Measurements from ENCODE around the gene SP100. TPM values are rescaled to one million over a fixed set of nuclear protein-coding genes. Genes with fewer than 3 reads are reported as not detected.
"Not testable (repeated sequence)": the region's sequence is repeated elsewhere in the genome, so short reads cannot be mapped to it uniquely, and the experiment has no call there.

Gene SP100
- total RNA-seq, 1 donor, result 137 TPM

GRCh38 chr2:230394301-230394700 lies 21.7 kb upstream of the SP100 start:
- H2AFZ ChIP-seq (ENCODE audit: low read length), result no peak overlapping the region
- no peak overlapping the region for H3K27ac ChIP-seq (ENCODE audit: low read depth, low read length)
- peaks cover 24% of the 10 kb centered on the region for H3K36me3 ChIP-seq (ENCODE audit: insufficient read depth, low read length)
- no peak for DNase-seq (ENCODE audit: insufficient read length, low spot score, missing footprints)
- no peaks in the 10 kb centered on the region for H3K79me2 ChIP-seq (ENCODE audit: insufficient read depth, low read length)
- no peak for TF ChIP-seq CTCF (IDR thresholded peaks at IDR 0.05; ENCODE audit: extremely low read depth, low read depth, low read length)
- no peaks in the 10 kb centered on the region for H3K4me1 ChIP-seq (ENCODE audit: insufficient read depth, low read length)
- no peaks in the 10 kb centered on the region for H3K9me3 ChIP-seq (ENCODE audit: low read depth, low read length)
- H3K4me3 ChIP-seq (ENCODE audit: insufficient read depth, low read length), result no peak overlapping the region
- no peaks in the 10 kb centered on the region for H3K27me3 ChIP-seq (ENCODE audit: insufficient read depth, low read length)
- H3K4me2 ChIP-seq (ENCODE audit: insufficient read depth, low read length), result no peak overlapping the region
- H4K20me1 ChIP-seq (ENCODE audit: insufficient read depth, low read length), result no peaks in the 10 kb centered on the region

- DNase-seq (ENCODE audit: insufficient read length, low spot score, missing footprints); H3K4me1 ChIP-seq (ENCODE audit: insufficient read depth, low read length): not testable (repeated sequence)
Measured at GRCh38 chr2:230398698-230399097, 17.3 kb upstream of the SP100 start.

GRCh38 chr2:230400041-230400440 lies 16.0 kb upstream of the SP100 start:
- no peak for DNase-seq (ENCODE audit: insufficient read length, low spot score, missing footprints)
- TF ChIP-seq CTCF (IDR thresholded peaks at IDR 0.05; ENCODE audit: extremely low read depth, low read depth, low read length), result no peak
- no peaks in the 10 kb centered on the region for H3K9me3 ChIP-seq (ENCODE audit: low read depth, low read length)
- no peak overlapping the region for H3K4me2 ChIP-seq (ENCODE audit: insufficient read depth, low read length)
- no peak overlapping the region for H2AFZ ChIP-seq (ENCODE audit: low read length)
- no peak overlapping the region for H3K27ac ChIP-seq (ENCODE audit: low read depth, low read length)
- H3K4me1 ChIP-seq (ENCODE audit: insufficient read depth, low read length), result no peaks in the 10 kb centered on the region
- no peak overlapping the region for H3K4me3 ChIP-seq (ENCODE audit: insufficient read depth, low read length)
- no peaks in the 10 kb centered on the region for H3K79me2 ChIP-seq (ENCODE audit: insufficient read depth, low read length)
- H3K36me3 ChIP-seq (ENCODE audit: insufficient read depth, low read length), result peaks cover 10% of the 10 kb centered on the region
- no peaks in the 10 kb centered on the region for H4K20me1 ChIP-seq (ENCODE audit: insufficient read depth, low read length)
- no peaks in the 10 kb centered on the region for H3K27me3 ChIP-seq (ENCODE audit: insufficient read depth, low read length)

More at GRCh38 chr2:230398698-230399097, 17.3 kb upstream of the SP100 start:
- H4K20me1 ChIP-seq (ENCODE audit: insufficient read depth, low read length); H3K4me3 ChIP-seq (ENCODE audit: insufficient read depth, low read length); H2AFZ ChIP-seq (ENCODE audit: low read length); H3K27ac ChIP-seq (ENCODE audit: low read depth, low read length); H3K4me2 ChIP-seq (ENCODE audit: insufficient read depth, low read length); H3K9me3 ChIP-seq (ENCODE audit: low read depth, low read length); H3K79me2 ChIP-seq (ENCODE audit: insufficient read depth, low read length); H3K27me3 ChIP-seq (ENCODE audit: insufficient read depth, low read length): not testable (repeated sequence)
- H3K36me3 ChIP-seq (ENCODE audit: insufficient read depth, low read length), result peaks cover 18% of the 10 kb centered on the region

- TF ChIP-seq CTCF (IDR thresholded peaks at IDR 0.05; ENCODE audit: extremely low read depth, low read depth, low read length), result no peak
- H3K9me3 ChIP-seq (ENCODE audit: low read depth, low read length), result no peaks in the 10 kb centered on the region
Measured at GRCh38 chr2:230400454-230400853, 15.5 kb upstream of the SP100 start.

GRCh38 chr2:230401026-230401425 lies 15.0 kb upstream of the SP100 start:
- not testable (repeated sequence) for H3K27ac ChIP-seq (ENCODE audit: low read depth, low read length); H3K36me3 ChIP-seq (ENCODE audit: insufficient read depth, low read length)

More at GRCh38 chr2:230400454-230400853, 15.5 kb upstream of the SP100 start:
- H2AFZ ChIP-seq (ENCODE audit: low read length), result no peak overlapping the region
- H4K20me1 ChIP-seq (ENCODE audit: insufficient read depth, low read length), result no peaks in the 10 kb centered on the region
- DNase-seq (ENCODE audit: insufficient read length, low spot score, missing footprints), result no peak
- H3K36me3 ChIP-seq (ENCODE audit: insufficient read depth, low read length), result peaks cover 10% of the 10 kb centered on the region
- no peak overlapping the region for H3K27ac ChIP-seq (ENCODE audit: low read depth, low read length)
- no peaks in the 10 kb centered on the region for H3K4me1 ChIP-seq (ENCODE audit: insufficient read depth, low read length)
- H3K4me3 ChIP-seq (ENCODE audit: insufficient read depth, low read length), result no peak overlapping the region
- no peaks in the 10 kb centered on the region for H3K27me3 ChIP-seq (ENCODE audit: insufficient read depth, low read length)
- no peak overlapping the region for H3K4me2 ChIP-seq (ENCODE audit: insufficient read depth, low read length)
- H3K79me2 ChIP-seq (ENCODE audit: insufficient read depth, low read length), result no peaks in the 10 kb centered on the region

More at GRCh38 chr2:230401026-230401425, 15.0 kb upstream of the SP100 start:
- not testable (repeated sequence) for H3K4me2 ChIP-seq (ENCODE audit: insufficient read depth, low read length); H3K4me1 ChIP-seq (ENCODE audit: insufficient read depth, low read length); H2AFZ ChIP-seq (ENCODE audit: low read length); H3K79me2 ChIP-seq (ENCODE audit: insufficient read depth, low read length); H4K20me1 ChIP-seq (ENCODE audit: insufficient read depth, low read length); H3K4me3 ChIP-seq (ENCODE audit: insufficient read depth, low read length); H3K27me3 ChIP-seq (ENCODE audit: insufficient read depth, low read length); DNase-seq (ENCODE audit: insufficient read length, low spot score, missing footprints); H3K9me3 ChIP-seq (ENCODE audit: low read depth, low read length)

Data from osteoblast (primary cell).